Stimulated activated CD8-positive, alpha-beta memory T cell treated with anti-CD3 and anti-CD28 coated beads, Interleukin-2, amount 100 ng/mL, for 48 hours (primary cell): ENCODE measurements around the gene ATRIP.
"Not testable (repeated sequence)": the region's sequence is repeated elsewhere in the genome, so short reads cannot be mapped to it uniquely, and the experiment has no call there.

Source experiments
- DNase-seq, 2 donors: peaks; one replicate each; pipeline ENCODE4 v3.0.0-alpha.2; 2020; ENCODE audit warnings: low read depth in 2 of 2

Gene ATRIP

GRCh38 chr3:48436855-48437254 lies 9.7 kb upstream of the ATRIP start:
- DNase-seq = no peak

GRCh38 chr3:48437812-48438211 lies 8.7 kb upstream of the ATRIP start:
- DNase-seq = no peak

GRCh38 chr3:48439820-48440589 lies 6.5 kb upstream of the ATRIP start, which contains the start of the genes CCDC51 and TMA7:
TSS of gene CCDC51 (minus strand) at chr3:48440119. CDS start at chr3:48435128, 4,991 bp downstream.
TSS of gene TMA7 (plus strand) at chr3:48440257. CDS start at chr3:48440297, 40 bp downstream.
- peak; percentile 97 to 98 for DNase-seq

GRCh38 chr3:48440590-48440958 lies 6.0 kb upstream of the ATRIP start:
- no peak for DNase-seq

- DNase-seq = no peak
Measured at GRCh38 chr3:48441940-48442339, 4.6 kb upstream of the ATRIP start.

- DNase-seq = no peak
Measured at GRCh38 chr3:48445277-48445882, 1.2 kb upstream of the ATRIP start.

- DNase-seq = no peak
Measured at GRCh38 chr3:48446043-48446424, 503 bp upstream of the ATRIP start.

GRCh38 chr3:48451270-48451669 lies 4.7 kb downstream of the ATRIP start:
- no peak for DNase-seq

- DNase-seq = no peak
Measured at GRCh38 chr3:48456456-48456855, 9.9 kb downstream of the ATRIP start.

- no peak for DNase-seq
Measured at GRCh38 chr3:48459331-48459730, 12.8 kb downstream of the ATRIP start.

- no peak for DNase-seq
Measured at GRCh38 chr3:48459773-48460516, 13.4 kb downstream of the ATRIP start.

GRCh38 chr3:48460517-48460902 lies 14.0 kb downstream of the ATRIP start:
- no peak for DNase-seq

GRCh38 chr3:48461767-48462166 lies 15.2 kb downstream of the ATRIP start:
- DNase-seq = not testable (repeated sequence)

GRCh38 chr3:48463703-48464102 lies 17.2 kb downstream of the ATRIP start:
- no peak for DNase-seq

GRCh38 chr3:48464713-48465221 lies 18.2 kb downstream of the ATRIP start:
- DNase-seq = no peak

- DNase-seq = no peak
Measured at GRCh38 chr3:48465237-48465530, 18.6 kb downstream of the ATRIP start.

- DNase-seq = peak; percentile 71 to 74
Measured at GRCh38 chr3:48465531-48466378, 19.2 kb downstream of the ATRIP start.

- no peak for DNase-seq
Measured at GRCh38 chr3:48466386-48467109, 20.0 kb downstream of the ATRIP start.

GRCh38 chr3:48467110-48467454 lies 20.5 kb downstream of the ATRIP start:
- no peak for DNase-seq

GRCh38 chr3:48467473-48468267 lies 21.1 kb downstream of the ATRIP start:
- no peak for DNase-seq
